Fibroblast of skin of right biceps (primary cell): Measurements from ENCODE around the gene SETBP1.
A peak's percentile ranks its signal among the peaks of the same experiment; 100 is the strongest.

ENCODE experiments used
- DNase-seq: peaks from one replicate; pipeline ENCODE4 v3.0.0-alpha.2; 2013

SETBP1 gene

GRCh38 chr18:44916429-44917207 is 235.9 kb downstream of the SETBP1 start:
- peak; percentile 25 for DNase-seq

GRCh38 chr18:44917216-44918141 is 236.8 kb downstream of the SETBP1 start:
- no peak for DNase-seq

- DNase-seq, result no peak
These were observed 237.4 kb downstream of the SETBP1 start for GRCh38 chr18:44918142-44918476.

- no peak for DNase-seq
These were observed 239.8 kb downstream of the SETBP1 start for GRCh38 chr18:44920441-44920840.

GRCh38 chr18:44921974-44922373 is 241.3 kb downstream of the SETBP1 start:
- DNase-seq, result no peak

- DNase-seq, result no peak
These were observed 242.3 kb downstream of the SETBP1 start for GRCh38 chr18:44922968-44923367.

GRCh38 chr18:44924785-44925499 is 244.3 kb downstream of the SETBP1 start:
- DNase-seq, result no peak

GRCh38 chr18:44927127-44927849 is 246.6 kb downstream of the SETBP1 start:
- peak; percentile 75 for DNase-seq

- DNase-seq, result no peak
These were observed 254.2 kb downstream of the SETBP1 start for GRCh38 chr18:44934901-44935300.

- no peak for DNase-seq
These were observed 254.8 kb downstream of the SETBP1 start for GRCh38 chr18:44935455-44935854.

GRCh38 chr18:44936485-44936884 is 255.8 kb downstream of the SETBP1 start:
- DNase-seq, result no peak

- DNase-seq, result no peak
These were observed 257.5 kb downstream of the SETBP1 start for GRCh38 chr18:44937960-44938719.

GRCh38 chr18:44938720-44939665 is 258.3 kb downstream of the SETBP1 start:
- DNase-seq, result no peak

- no peak for DNase-seq
These were observed 260.8 kb downstream of the SETBP1 start for GRCh38 chr18:44941516-44941915.

- DNase-seq, result no peak
These were observed 261.4 kb downstream of the SETBP1 start for GRCh38 chr18:44942073-44942472.

- peak; percentile 94 for DNase-seq
These were observed 262.7 kb downstream of the SETBP1 start for GRCh38 chr18:44943311-44943881.

- DNase-seq, result peak; percentile 33
These were observed 263.8 kb downstream of the SETBP1 start for GRCh38 chr18:44944461-44944860.

- DNase-seq, result no peak
These were observed 265.3 kb downstream of the SETBP1 start for GRCh38 chr18:44945888-44946401.

GRCh38 chr18:44946529-44947113 is 265.9 kb downstream of the SETBP1 start:
- no peak for DNase-seq

- DNase-seq, result no peak
These were observed 269.3 kb downstream of the SETBP1 start for GRCh38 chr18:44949967-44950366.
